H9 (cell line): ENCODE results near the gene ALAD. TPM values are rescaled to one million over a fixed set of nuclear protein-coding genes. Genes with fewer than 3 reads are reported as not detected.

Experiments used
- DNase-seq: peaks from one replicate; pipeline ENCODE4 v3.0.0-alpha.2; 2017
- H2AFZ ChIP-seq: one replicate; pipeline ENCODE4 v1.6.1; 2013; ENCODE audit warnings: mild to moderate bottlenecking, low read length, control low read depth, moderate library complexity
- H2AK5ac ChIP-seq: 2 replicates; pipeline ENCODE4 v1.6.1; 2013; ENCODE audit warnings: low read length, control low read depth, mixed read lengths; ENCODE audit not compliant: insufficient read length
- H2BK120ac ChIP-seq: one replicate; pipeline ENCODE4 v1.6.1; 2013; ENCODE audit warnings: low read depth, mild to moderate bottlenecking, low read length, control low read depth, inconsistent platforms; ENCODE audit not compliant: poor library complexity, severe bottlenecking
- H2BK12ac ChIP-seq: 2 replicates; pipeline ENCODE4 v1.6.1; 2013; ENCODE audit warnings: low read length, control low read depth, mixed read lengths, low read depth; ENCODE audit not compliant: insufficient read length
- H2BK15ac ChIP-seq: 2 replicates; pipeline ENCODE4 v1.6.1; 2013; ENCODE audit warnings: low read depth, low read length, control low read depth
- H2BK20ac ChIP-seq: one replicate; pipeline ENCODE4 v1.6.1; 2013; ENCODE audit warnings: low read depth, mild to moderate bottlenecking, low read length, control low read depth, inconsistent platforms; ENCODE audit not compliant: poor library complexity, severe bottlenecking
- H2BK5ac ChIP-seq: 2 replicates; pipeline ENCODE4 v1.6.1; 2013; ENCODE audit warnings: low read length, control low read depth, mixed read lengths; ENCODE audit not compliant: insufficient read length
- H3K14ac ChIP-seq: 2 replicates; pipeline ENCODE4 v1.6.1; 2013; ENCODE audit warnings: low read length, control low read depth; ENCODE audit not compliant: insufficient read depth
- H3K18ac ChIP-seq: 2 replicates; pipeline ENCODE4 v1.6.1; 2013; ENCODE audit warnings: low read depth, mild to moderate bottlenecking, mixed read lengths, low read length, control low read depth; ENCODE audit not compliant: insufficient read length
- H3K23ac ChIP-seq: 2 replicates; pipeline ENCODE4 v1.6.1; 2013; ENCODE audit warnings: low read length, control low read depth, mixed read lengths, low read depth; ENCODE audit not compliant: insufficient read length
- H3K23me2 ChIP-seq: 2 replicates; pipeline ENCODE4 v1.6.1; 2013; ENCODE audit warnings: low read depth, mild to moderate bottlenecking, mixed read lengths, low read length, control low read depth; ENCODE audit not compliant: insufficient read length, poor library complexity, severe bottlenecking
- H3K27ac ChIP-seq: 2 replicates; pipeline ENCODE4 v1.5.1; 2013; ENCODE audit warnings: low read length, control low read depth, mixed read lengths, low read depth; ENCODE audit not compliant: insufficient read length
- H3K27me3 ChIP-seq: 2 replicates; pipeline ENCODE4 v1.6.1; 2013; ENCODE audit warnings: low read length, control low read depth, inconsistent platforms; ENCODE audit not compliant: insufficient read depth
- H3K4ac ChIP-seq: 2 replicates; pipeline ENCODE4 v1.6.1; 2013; ENCODE audit warnings: low read depth, mild to moderate bottlenecking, control low read depth, inconsistent platforms, low read length, moderate library complexity
- H3K4me1 ChIP-seq: 2 replicates; pipeline ENCODE4 v1.6.1; 2013; ENCODE audit warnings: low read length, control low read depth, inconsistent platforms; ENCODE audit not compliant: insufficient read depth
- H3K4me2 ChIP-seq: 2 replicates; pipeline ENCODE4 v1.6.1; 2013; ENCODE audit warnings: low read length, control low read depth, mixed read lengths; ENCODE audit not compliant: insufficient read length, insufficient read depth
- H3K56ac ChIP-seq: 2 replicates; pipeline ENCODE4 v1.6.1; 2013; ENCODE audit warnings: low read depth, mild to moderate bottlenecking, mixed read lengths, low read length, control low read depth; ENCODE audit not compliant: insufficient read length
- H3K79me1 ChIP-seq: 2 replicates; pipeline ENCODE4 v1.6.1; 2013; ENCODE audit warnings: low read depth, mild to moderate bottlenecking, moderate library complexity, low read length, control low read depth, inconsistent platforms; ENCODE audit not compliant: insufficient read depth, poor library complexity, severe bottlenecking
- H3K79me2 ChIP-seq: 2 replicates; pipeline ENCODE4 v1.6.1; 2013; ENCODE audit warnings: low read length, control low read depth, inconsistent platforms; ENCODE audit not compliant: insufficient read depth
- H3K9ac ChIP-seq: 2 replicates; pipeline ENCODE4 v1.6.1; 2013; ENCODE audit warnings: low read length, control low read depth, mixed read lengths; ENCODE audit not compliant: insufficient read length; ENCODE audit errors: extremely low read depth
- H3K9me3 ChIP-seq: one replicate; pipeline ENCODE4 v1.6.1; 2013; ENCODE audit warnings: low read depth, low read length, inconsistent platforms; ENCODE audit not compliant: control insufficient read depth
- H3T11ph ChIP-seq: one replicate; pipeline ENCODE4 v1.6.1; 2013; ENCODE audit warnings: mild to moderate bottlenecking, low read length, control low read depth, inconsistent platforms
- H4K20me1 ChIP-seq: one replicate; pipeline ENCODE4 v1.6.1; 2013; ENCODE audit not compliant: control insufficient read depth, insufficient read length, insufficient read depth
- H4K5ac ChIP-seq: 2 replicates; pipeline ENCODE4 v1.6.1; 2013; ENCODE audit warnings: low read depth, mild to moderate bottlenecking, mixed read lengths, low read length, control low read depth; ENCODE audit not compliant: insufficient read length
- H4K8ac ChIP-seq: replicated peaks from 2 replicates; pipeline ENCODE4 v1.6.1; 2013; ENCODE audit warnings: low read length, control low read depth, mixed read lengths, low read depth; ENCODE audit not compliant: insufficient read length
- H4K91ac ChIP-seq: 2 replicates; pipeline ENCODE4 v1.6.1; 2013; ENCODE audit warnings: low read depth, mild to moderate bottlenecking, moderate library complexity, mixed read lengths, low read length, control low read depth; ENCODE audit not compliant: insufficient read length
- H3K27ac Mint-ChIP-seq, 3 experiments: 2 replicates in 2 of 3; 3 replicates in 1 of 3; pipeline ENCODE4 v1.8.0; 2020 to 2021; ENCODE audit warnings: mixed read lengths in 3 of 3, mild to moderate bottlenecking in 1 of 3, moderate library complexity in 1 of 3
- H3K27me3 Mint-ChIP-seq: 2 replicates; pipeline ENCODE4 v1.8.0; 2021; ENCODE audit warnings: low read depth, mild to moderate bottlenecking, moderate library complexity, mixed read lengths
- H3K36me3 Mint-ChIP-seq, 3 experiments: 2 replicates in 2 of 3; 3 replicates in 1 of 3; pipeline ENCODE4 v1.8.0; 2020 to 2021; ENCODE audit warnings: low read depth in 3 of 3, mixed read lengths in 3 of 3; ENCODE audit not compliant: insufficient read depth in 1 of 3
- H3K4me1 Mint-ChIP-seq, 2 experiments: 2 replicates each; pipeline ENCODE4 v1.8.0; 2020; ENCODE audit warnings: mixed read lengths in 2 of 2
- H3K4me3 Mint-ChIP-seq, 2 experiments: 2 replicates in 1 of 2; 3 replicates in 1 of 2; pipeline ENCODE4 v1.8.0; 2020 to 2021; ENCODE audit warnings: mild to moderate bottlenecking in 2 of 2, mixed read lengths in 2 of 2, moderate library complexity in 1 of 2
- H3K9me3 Mint-ChIP-seq, 2 experiments: 2 replicates in 1 of 2; 3 replicates in 1 of 2; pipeline ENCODE4 v1.8.0; 2020; ENCODE audit warnings: mild to moderate bottlenecking in 2 of 2, mixed read lengths in 2 of 2, moderate library complexity in 1 of 2
- CTCF ChIP-seq: fragments of 200-600 bp; sonication (generic); conservative IDR thresholded peaks from 3 replicates; pipeline ENCODE4 v1.8.0; 2021; ENCODE audit warnings: antibody characterized with exemption, mild to moderate bottlenecking
- WGBS: extraction: QIAGEN DNeasy Blood & Tissue Kit; methylation state at CpG from one replicate; pipeline ENCODE4 v1.1.7; 2013; ENCODE audit warnings: missing lambda C conversion rate, low lambda C conversion rate, mixed read lengths; ENCODE audit not compliant: insufficient read length; ENCODE audit errors: extremely low coverage; 5-methylcytosine and 5-hydroxymethylcytosine counted together
- total RNA-seq: library from RNA; stranded (reverse); gene quantifications from 2 replicates; pipeline ENCODE4 v1.2.1, GENCODE V29; 2021

ALAD gene
- total RNA-seq, 1 experiment from 2014 or later: 13.2 TPM

- peaks cover 9% of the 10 kb centered on the region for H3K27me3 Mint-ChIP-seq
- no peak overlapping the region; a peak in 1 of 7 replicates for H3K27ac Mint-ChIP-seq
- H3K27ac ChIP-seq: no peak overlapping the region
- no peaks in the 10 kb centered on the region for H3K23me2 ChIP-seq
- no peak overlapping the region for H4K8ac ChIP-seq
- DNase-seq: no peak
- H2BK15ac ChIP-seq: no peak overlapping the region
- H3K4me1 Mint-ChIP-seq: peaks cover 11 to 12% of the 10 kb centered on the region in 2 experiments
- H3K9ac ChIP-seq: no peak overlapping the region
- H2AK5ac ChIP-seq: no peak overlapping the region
- WGBS: no CpG with 5 or more reads among the region's 1 CpG
- no peaks in the 10 kb centered on the region for H4K20me1 ChIP-seq
- no peak overlapping the region for H2BK20ac ChIP-seq
- H3K23ac ChIP-seq: no peak overlapping the region
- H4K91ac ChIP-seq: no peak overlapping the region
- H3K4me2 ChIP-seq: no peak overlapping the region
- no peak for TF ChIP-seq CTCF
- no peak overlapping the region for H3K14ac ChIP-seq
- no peak overlapping the region for H3K56ac ChIP-seq
- no peak overlapping the region for H2BK12ac ChIP-seq
- no peak overlapping the region for H3K18ac ChIP-seq
- no peak overlapping the region for H2AFZ ChIP-seq
- no peak overlapping the region for H4K5ac ChIP-seq
- H2BK5ac ChIP-seq: no peak overlapping the region
- no peak overlapping the region for H3T11ph ChIP-seq
- no peaks in the 10 kb centered on the region; the same call in 1 of the 2 replicates for H3K27me3 ChIP-seq
- no peaks in the 10 kb centered on the region for H3K9me3 ChIP-seq
- no peaks in the 10 kb centered on the region for H3K36me3 Mint-ChIP-seq
- H3K9me3 Mint-ChIP-seq: no peaks in the 10 kb centered on the region
- H3K79me2 ChIP-seq: no peaks in the 10 kb centered on the region
- H2BK120ac ChIP-seq: no peak overlapping the region
- no peaks in the 10 kb centered on the region; the same call in 1 of the 2 replicates for H3K4me1 ChIP-seq
- no peak overlapping the region for H3K4ac ChIP-seq
- no peaks in the 10 kb centered on the region for H3K79me1 ChIP-seq
- H3K4me3 Mint-ChIP-seq: no peak overlapping the region
Observed at GRCh38 chr9:113426701-113427100, 25.6 kb upstream of the ALAD start.
